Liver (tissue), 9 donors: Measurements from ENCODE around the gene CCDC60. TPM values are rescaled to one million over a fixed set of nuclear protein-coding genes. Genes with fewer than 3 reads are reported as not detected.

ENCODE experiments used
- DNase-seq: peaks from one replicate; pipeline ENCODE4 v3.0.0-alpha.2; 2017; ENCODE audit warnings: low spot score
- H3K27ac ChIP-seq, 2 donors: one replicate each; pipeline ENCODE4 v1.7.0; 2013; ENCODE audit warnings: inconsistent platforms in 2 of 2, low read length in 2 of 2, control low read depth in 1 of 2, low read depth in 1 of 2, mild to moderate bottlenecking in 1 of 2
- H3K27me3 ChIP-seq, 4 donors: one replicate each; pipeline versions ENCODE4 v1.6.1 to v1.7.0; 2013; ENCODE audit warnings: low read length in 3 of 4, inconsistent platforms in 1 of 4, mild to moderate bottlenecking in 1 of 4, moderate library complexity in 1 of 4; ENCODE audit not compliant: control insufficient read depth in 4 of 4, insufficient read depth in 4 of 4
- H3K36me3 ChIP-seq, 4 donors: one replicate each; pipeline versions ENCODE4 v1.6.1 to v1.7.0; 2013; ENCODE audit warnings: low read length in 3 of 4, mild to moderate bottlenecking in 3 of 4, low read depth in 1 of 4, moderate library complexity in 1 of 4; ENCODE audit not compliant: control insufficient read depth in 4 of 4, insufficient read depth in 3 of 4
- H3K4me1 ChIP-seq, 4 donors: one replicate each; pipeline versions ENCODE4 v1.6.1 to v1.7.0; 2013; ENCODE audit warnings: low read length in 3 of 4, mild to moderate bottlenecking in 3 of 4, moderate library complexity in 1 of 4; ENCODE audit not compliant: control insufficient read depth in 4 of 4, insufficient read depth in 4 of 4
- H3K4me3 ChIP-seq, 3 donors: one replicate each; pipeline versions ENCODE4 v1.6.1 to v1.7.0; 2013; ENCODE audit warnings: low read length in 3 of 3, control low read depth in 1 of 3, low read depth in 1 of 3, mild to moderate bottlenecking in 1 of 3
- H3K9ac ChIP-seq, 2 donors: one replicate each; pipeline ENCODE4 v1.7.0; 2013; ENCODE audit warnings: low read length in 2 of 2, mild to moderate bottlenecking in 2 of 2, moderate library complexity in 2 of 2, control low read depth in 1 of 2, low read depth in 1 of 2
- H3K9me3 ChIP-seq, 4 donors: one replicate each; pipeline versions ENCODE4 v1.6.1 to v1.7.0; 2013; ENCODE audit warnings: low read length in 3 of 4; ENCODE audit not compliant: control insufficient read depth in 4 of 4
- EGR1 ChIP-seq, 2 donors: IDR thresholded peaks; 2 replicates each; pipeline ENCODE4 v1.6.1; 2016 to 2018; ENCODE audit warnings: antibody characterized with exemption in 2 of 2, low read depth in 2 of 2
- GABPA ChIP-seq, 2 donors: IDR thresholded peaks in 1 of 2; conservative IDR thresholded peaks in 1 of 2; 2 replicates each; pipeline ENCODE4 v1.6.1; 2016; ENCODE audit warnings: antibody characterized with exemption in 2 of 2, mild to moderate bottlenecking in 1 of 2, moderate library complexity in 1 of 2
- HNF4G ChIP-seq: IDR thresholded peaks from 2 replicates; pipeline ENCODE4 v1.6.1; 2016; ENCODE audit warnings: antibody characterized with exemption
- JUND ChIP-seq, 2 donors: IDR thresholded peaks; 2 replicates each; pipeline ENCODE4 v1.6.1; 2016; ENCODE audit warnings: antibody characterized with exemption in 2 of 2
- MAX ChIP-seq: IDR thresholded peaks from 2 replicates; pipeline ENCODE4 v1.6.1; 2016; ENCODE audit warnings: antibody characterized with exemption
- NR2F2 ChIP-seq: IDR thresholded peaks from 2 replicates; pipeline ENCODE4 v1.6.1; 2016; ENCODE audit warnings: antibody characterized with exemption
- RAD21 ChIP-seq, 2 donors: IDR thresholded peaks; 2 replicates each; pipeline ENCODE4 v1.6.1; 2016; ENCODE audit warnings: antibody characterized with exemption in 2 of 2, mild to moderate bottlenecking in 2 of 2
- RXRA ChIP-seq, 2 donors: IDR thresholded peaks; 2 replicates each; pipeline ENCODE4 v1.6.1; 2017 to 2018; ENCODE audit warnings: antibody characterized with exemption in 2 of 2, mild to moderate bottlenecking in 1 of 2
- SP1 ChIP-seq: IDR thresholded peaks from 2 replicates; pipeline ENCODE4 v1.6.1; 2018; ENCODE audit warnings: antibody characterized with exemption, mild to moderate bottlenecking
- YY1 ChIP-seq: IDR thresholded peaks from 2 replicates; pipeline ENCODE4 v1.6.1; 2016; ENCODE audit warnings: antibody characterized with exemption, mild to moderate bottlenecking
- ZBTB33 ChIP-seq: IDR thresholded peaks from 2 replicates; pipeline ENCODE4 v1.6.1; 2016; ENCODE audit warnings: antibody characterized with exemption
- WGBS: extraction: QIAGEN DNeasy Blood & Tissue Kit; methylation state at CpG from one replicate; pipeline ENCODE4 v1.1.7; 2013; 5-methylcytosine and 5-hydroxymethylcytosine counted together
- polyA plus RNA-seq, 2 donors: library from polyadenylated mRNA; stranded (reverse) in 1 of 2; unstranded in 1 of 2; fragments of 200-250 nt in 1 of 2; fragments of >200 nt in 1 of 2; fragmentation: Nextera tagmentation in 1 of 2; extraction: Ambion mirVana in 1 of 2; gene quantifications; one replicate each; pipeline versions ENCODE4 v1.2.1 to v1.2.3, GENCODE V29; 2013 to 2015
- total RNA-seq, 2 donors: library from RNA; depleted of rRNA; stranded (reverse); fragments of >200 nt; gene quantifications; one replicate each; pipeline ENCODE4 v1.2.3, GENCODE V29; 2014
- TF ChIP-seq, protein P1 (sequence below): IDR thresholded peaks from 2 replicates; pipeline ENCODE4 v1.6.1; 2016; ENCODE audit warnings: antibody characterized with exemption, mild to moderate bottlenecking
- TF ChIP-seq, protein P2 (sequence below): fragments of 150-350 bp; IDR thresholded peaks from 2 replicates; pipeline ENCODE4 v1.5.1; 2017; ENCODE audit warnings: improper control_type of control experiment, low read depth, low read length; ENCODE audit not compliant: missing input control
- TF ChIP-seq, protein P3 (sequence below): IDR thresholded peaks from 2 replicates; pipeline ENCODE4 v1.6.1; 2016; ENCODE audit warnings: antibody characterized with exemption
- donor health status: healthy.
- donor health status: healthy.
- donor health status: healthy.
- donor health status: healthy.
- donor health status: healthy.

CCDC60 gene
- total and polyA plus RNA-seq, 4 donors, result not detected

- Histone ChIP-seq H3K9me3 (peaks cover 0 to 5% (median 3%) of the 10 kb centered on the region in 4 donors), H3K27ac (no peak overlapping the region), H3K9ac (no peak overlapping the region), H3K27me3 (peaks cover 0 to 4% (median 0%) of the 10 kb centered on the region in 4 donors), H3K36me3 (no peaks in the 10 kb centered on the region), H3K4me3 (no peak overlapping the region), H3K4me1 (no peaks in the 10 kb centered on the region)
- DNase-seq, result no peak
- WGBS, result 69% methylated on average over 4 of the region's 4 CpGs
- no peak for TF ChIP-seq NR2F2
- TF ChIP-seq, protein P1, sequence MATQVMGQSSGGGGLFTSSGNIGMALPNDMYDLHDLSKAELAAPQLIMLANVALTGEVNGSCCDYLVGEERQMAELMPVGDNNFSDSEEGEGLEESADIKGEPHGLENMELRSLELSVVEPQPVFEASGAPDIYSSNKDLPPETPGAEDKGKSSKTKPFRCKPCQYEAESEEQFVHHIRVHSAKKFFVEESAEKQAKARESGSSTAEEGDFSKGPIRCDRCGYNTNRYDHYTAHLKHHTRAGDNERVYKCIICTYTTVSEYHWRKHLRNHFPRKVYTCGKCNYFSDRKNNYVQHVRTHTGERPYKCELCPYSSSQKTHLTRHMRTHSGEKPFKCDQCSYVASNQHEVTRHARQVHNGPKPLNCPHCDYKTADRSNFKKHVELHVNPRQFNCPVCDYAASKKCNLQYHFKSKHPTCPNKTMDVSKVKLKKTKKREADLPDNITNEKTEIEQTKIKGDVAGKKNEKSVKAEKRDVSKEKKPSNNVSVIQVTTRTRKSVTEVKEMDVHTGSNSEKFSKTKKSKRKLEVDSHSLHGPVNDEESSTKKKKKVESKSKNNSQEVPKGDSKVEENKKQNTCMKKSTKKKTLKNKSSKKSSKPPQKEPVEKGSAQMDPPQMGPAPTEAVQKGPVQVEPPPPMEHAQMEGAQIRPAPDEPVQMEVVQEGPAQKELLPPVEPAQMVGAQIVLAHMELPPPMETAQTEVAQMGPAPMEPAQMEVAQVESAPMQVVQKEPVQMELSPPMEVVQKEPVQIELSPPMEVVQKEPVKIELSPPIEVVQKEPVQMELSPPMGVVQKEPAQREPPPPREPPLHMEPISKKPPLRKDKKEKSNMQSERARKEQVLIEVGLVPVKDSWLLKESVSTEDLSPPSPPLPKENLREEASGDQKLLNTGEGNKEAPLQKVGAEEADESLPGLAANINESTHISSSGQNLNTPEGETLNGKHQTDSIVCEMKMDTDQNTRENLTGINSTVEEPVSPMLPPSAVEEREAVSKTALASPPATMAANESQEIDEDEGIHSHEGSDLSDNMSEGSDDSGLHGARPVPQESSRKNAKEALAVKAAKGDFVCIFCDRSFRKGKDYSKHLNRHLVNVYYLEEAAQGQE, result no peak
- TF ChIP-seq RAD21 (IDR thresholded peaks at IDR 0.05), result no peak
- no peak for TF ChIP-seq SP1
- TF ChIP-seq, protein P2, sequence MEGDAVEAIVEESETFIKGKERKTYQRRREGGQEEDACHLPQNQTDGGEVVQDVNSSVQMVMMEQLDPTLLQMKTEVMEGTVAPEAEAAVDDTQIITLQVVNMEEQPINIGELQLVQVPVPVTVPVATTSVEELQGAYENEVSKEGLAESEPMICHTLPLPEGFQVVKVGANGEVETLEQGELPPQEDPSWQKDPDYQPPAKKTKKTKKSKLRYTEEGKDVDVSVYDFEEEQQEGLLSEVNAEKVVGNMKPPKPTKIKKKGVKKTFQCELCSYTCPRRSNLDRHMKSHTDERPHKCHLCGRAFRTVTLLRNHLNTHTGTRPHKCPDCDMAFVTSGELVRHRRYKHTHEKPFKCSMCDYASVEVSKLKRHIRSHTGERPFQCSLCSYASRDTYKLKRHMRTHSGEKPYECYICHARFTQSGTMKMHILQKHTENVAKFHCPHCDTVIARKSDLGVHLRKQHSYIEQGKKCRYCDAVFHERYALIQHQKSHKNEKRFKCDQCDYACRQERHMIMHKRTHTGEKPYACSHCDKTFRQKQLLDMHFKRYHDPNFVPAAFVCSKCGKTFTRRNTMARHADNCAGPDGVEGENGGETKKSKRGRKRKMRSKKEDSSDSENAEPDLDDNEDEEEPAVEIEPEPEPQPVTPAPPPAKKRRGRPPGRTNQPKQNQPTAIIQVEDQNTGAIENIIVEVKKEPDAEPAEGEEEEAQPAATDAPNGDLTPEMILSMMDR, result no peak
- TF ChIP-seq MAX, result no peak
- TF ChIP-seq EGR1 (IDR thresholded peaks at IDR 0.05; ENCODE audit: low read depth in 2 of 2), result no peak
- no peak for TF ChIP-seq HNF4G
- no peak for TF ChIP-seq GABPA (IDR thresholded peaks at IDR 0.05 in 1 of 2, conservative IDR thresholded peaks at IDR 0.05 in 1 of 2)
- no peak for TF ChIP-seq RXRA (IDR thresholded peaks at IDR 0.05)
- TF ChIP-seq, protein P3, sequence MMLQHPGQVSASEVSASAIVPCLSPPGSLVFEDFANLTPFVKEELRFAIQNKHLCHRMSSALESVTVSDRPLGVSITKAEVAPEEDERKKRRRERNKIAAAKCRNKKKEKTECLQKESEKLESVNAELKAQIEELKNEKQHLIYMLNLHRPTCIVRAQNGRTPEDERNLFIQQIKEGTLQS, result no peak
These were observed 141.1 kb downstream of the CCDC60 start for GRCh38 chr12:119475650-119476049.

DNA sequence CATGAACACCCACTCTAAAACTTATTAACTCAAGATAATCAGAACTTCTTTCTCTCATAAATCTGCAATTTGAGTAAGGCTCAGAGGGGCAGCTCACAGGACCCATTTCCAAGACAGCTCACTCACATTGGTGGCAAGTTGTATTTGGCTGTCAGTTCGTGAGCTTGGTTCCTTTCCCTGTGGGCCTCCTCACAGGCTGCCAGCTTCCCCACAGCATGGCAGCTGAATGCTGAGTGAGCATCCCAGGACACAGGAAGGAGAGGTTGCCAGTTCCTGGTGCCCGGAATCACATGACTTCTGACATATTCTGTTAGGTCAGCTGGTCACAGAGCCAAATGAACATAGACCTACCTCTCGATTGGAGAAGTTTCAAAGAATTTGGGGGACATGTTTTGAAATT lies 142.4 kb downstream of the CCDC60 start:
- Histone ChIP-seq H3K9me3 (peaks cover 0 to 7% (median 3%) of the 10 kb centered on the region in 4 donors), H3K36me3 (no peaks in the 10 kb centered on the region), H3K27ac (no peak overlapping the region), H3K27me3 (peaks cover 0 to 4% (median 0%) of the 10 kb centered on the region in 4 donors), H3K4me3 (peak overlapping the region in 1 of 3 donors; percentile 23), H3K9ac (no peak overlapping the region), H3K4me1 (no peaks in the 10 kb centered on the region)
- WGBS, result 78% methylated on average over 3 of the region's 3 CpGs
- DNase-seq, result no peak
- TF ChIP-seq ZBTB33, result no peak
- TF ChIP-seq YY1, result no peak
- no peak for TF ChIP-seq RAD21 (IDR thresholded peaks at IDR 0.05)
- no peak for TF ChIP-seq JUND (IDR thresholded peaks at IDR 0.05)
